GM20431 (cell line): ENCODE data around the gene ASPDH.

Source experiments
- in situ Hi-C: fragments of 300-500 bp; cut with MseI, MboI; formaldehyde crosslinking; loops from one replicate; pipeline ENCODE4 v1.15.0; 2020; ENCODE audit warnings: low sequenced_read_pairs; ENCODE audit not compliant: unreplicated experiment

Gene ASPDH

GRCh38 chr19:50548191-50549058 lies 34.7 kb upstream of the ASPDH start:
- in situ Hi-C loops, result loop anchor here (25.0 kb wide), 1 partner anchor 239 kb away; the partner anchor contains the start of gene ACP4

- in situ Hi-C loops, result loop anchor here (25.0 kb wide), 1 partner anchor 240 kb away; the partner anchor contains the start of gene ACP4
Observed at GRCh38 chr19:50547385-50548190, 33.9 kb upstream of the ASPDH start.

GRCh38 chr19:50546527-50547221 lies 33.0 kb upstream of the ASPDH start:
- in situ Hi-C loops, result loop anchor here (25.0 kb wide), 1 partner anchor 241 kb away; the partner anchor contains the start of gene ACP4

GRCh38 chr19:50542943-50543342 lies 29.2 kb upstream of the ASPDH start:
- in situ Hi-C loops, result loop anchor here (25.0 kb wide), 1 partner anchor 244 kb away; the partner anchor contains the start of gene ACP4

- in situ Hi-C loops, result loop anchor here (25.0 kb wide), 1 partner anchor 250 kb away; the partner anchor contains the start of gene ACP4
Observed at GRCh38 chr19:50537769-50538230, 24.1 kb upstream of the ASPDH start.

- in situ Hi-C loops, result loop anchor here (25.0 kb wide), 1 partner anchor 250 kb away; the partner anchor contains the start of gene ACP4
Observed at GRCh38 chr19:50537306-50537685, 23.6 kb upstream of the ASPDH start.

- in situ Hi-C loops, result loop anchor here (25.0 kb wide), 1 partner anchor 251 kb away; the partner anchor contains the start of gene ACP4
Observed at GRCh38 chr19:50536662-50537305, 23.1 kb upstream of the ASPDH start.

GRCh38 chr19:50535672-50536187 lies 22.0 kb upstream of the ASPDH start:
- in situ Hi-C loops, result loop anchor here (25.0 kb wide), 1 partner anchor 252 kb away; the partner anchor contains the start of gene ACP4

- in situ Hi-C loops, result loop anchor here (25.0 kb wide), 1 partner anchor 253 kb away; the partner anchor contains the start of gene ACP4
Observed at GRCh38 chr19:50534478-50534877, 20.8 kb upstream of the ASPDH start.

GRCh38 chr19:50532952-50533351 lies 19.2 kb upstream of the ASPDH start:
- in situ Hi-C loops, result loop anchor here (25.0 kb wide), 1 partner anchor 254 kb away; the partner anchor contains the start of gene ACP4

GRCh38 chr19:50531171-50531612 lies 17.5 kb upstream of the ASPDH start:
- in situ Hi-C loops, result loop anchor here (25.0 kb wide), 1 partner anchor 256 kb away; the partner anchor contains the start of gene ACP4

GRCh38 chr19:50528052-50528451 lies 14.3 kb upstream of the ASPDH start:
- in situ Hi-C loops, result loop anchor here (25.0 kb wide), 1 partner anchor 259 kb away; the partner anchor contains the start of gene ACP4

GRCh38 chr19:50522881-50523280 lies 9.2 kb upstream of the ASPDH start:
- in situ Hi-C loops, result no loop called here

- in situ Hi-C loops, result no loop called here
Observed at GRCh38 chr19:50520822-50521465, 7.2 kb upstream of the ASPDH start.

GRCh38 chr19:50519006-50519575 lies 5.4 kb upstream of the ASPDH start:
- in situ Hi-C loops, result no loop called here

GRCh38 chr19:50518091-50519005 lies 4.6 kb upstream of the ASPDH start:
- in situ Hi-C loops, result no loop called here

GRCh38 chr19:50517704-50518075 lies 4.0 kb upstream of the ASPDH start:
- in situ Hi-C loops, result no loop called here
